Breast epithelium (tissue), 4 donors: ENCODE results near the gene B4GALT2. TPM values are rescaled to one million over a fixed set of nuclear protein-coding genes. Genes with fewer than 3 reads are reported as not detected.

Experiments used
- DNase-seq, 2 donors: peaks; one replicate each; pipeline ENCODE4 v3.0.0-alpha.2; 2019; ENCODE audit warnings: low spot score in 2 of 2
- H3K27ac ChIP-seq, 2 donors: fragments of 200-600 bp; sonication (generic) in 1 of 2; one replicate each; pipeline ENCODE4 v1.5.1; 2016 to 2019; ENCODE audit warnings: mild to moderate bottlenecking in 1 of 2
- H3K27me3 ChIP-seq, 2 donors: fragments of 200-600 bp; sonication (generic) in 1 of 2; one replicate each; pipeline versions ENCODE4 v1.5.1 to v1.6.0; 2017 to 2019; ENCODE audit warnings: control low read depth in 1 of 2, mild to moderate bottlenecking in 1 of 2
- H3K36me3 ChIP-seq: fragments of 200-600 bp; one replicate; pipeline ENCODE4 v1.5.1; 2019
- H3K4me1 ChIP-seq, 2 donors: fragments of 200-600 bp; sonication (generic); one replicate each; pipeline ENCODE4 v1.5.1; 2016 to 2019; ENCODE audit warnings: control low read depth in 1 of 2
- H3K4me3 ChIP-seq, 3 donors: fragments of 200-600 bp; sonication (generic); 1 replicate in 2 of 3; 2 replicates in 1 of 3; pipeline ENCODE4 v1.5.1; 2016 to 2019; ENCODE audit warnings: mild to moderate bottlenecking in 3 of 3, moderate library complexity in 2 of 3
- H3K9me3 ChIP-seq, 2 donors: fragments of 200-600 bp; sonication (generic) in 1 of 2; one replicate each; pipeline ENCODE4 v1.5.1; 2016 to 2019; ENCODE audit warnings: control low read depth in 1 of 2
- CTCF ChIP-seq, 3 donors: fragments of 450-650 bp; IDR thresholded peaks; one replicate each; pipeline ENCODE4 v1.5.1; 2016 to 2017; ENCODE audit warnings: antibody characterized with exemption in 3 of 3, mild to moderate bottlenecking in 3 of 3, moderate library complexity in 3 of 3
- POLR2A ChIP-seq: fragments of 450-650 bp; IDR thresholded peaks from one replicate; pipeline ENCODE4 v1.6.1; 2016; ENCODE audit warnings: antibody characterized with exemption, mild to moderate bottlenecking, moderate library complexity
- POLR2AphosphoS5 ChIP-seq, 3 donors: sonication (generic); formaldehyde crosslinking; IDR thresholded peaks; one replicate each; pipeline ENCODE4 v1.6.1; 2017; ENCODE audit warnings: antibody characterized with exemption in 3 of 3
- intact Hi-C: fragments of 100-400 bp; cut with DNase I; formaldehyde crosslinking; loops from one replicate; pipeline ENCODE4 v1.15.1; 2023; ENCODE audit warnings: low total_unique reads
- total RNA-seq, 3 donors: library from RNA; depleted of rRNA; stranded (reverse); fragments of >200 nt; gene quantifications; one replicate each; pipeline ENCODE4 v1.1.0, GENCODE V29; 2016

B4GALT2 gene
- total RNA-seq, 3 donors from 2014 or later: 19.8 to 49.9 (median 37.0) TPM

GRCh38 chr1:43952731-43953346 lies 26.2 kb upstream of the B4GALT2 start:
- Histone ChIP-seq H3K4me1 (peaks cover 5 to 6% of the 10 kb centered on the region in 2 donors), H3K27ac (no peak overlapping the region), H3K36me3 (no peaks in the 10 kb centered on the region), H3K9me3 (no peaks in the 10 kb centered on the region), H3K4me3 (no peak overlapping the region), H3K27me3 (no peaks in the 10 kb centered on the region)
- TF ChIP-seq CTCF (IDR thresholded peaks at IDR 0.05) (no peak), POLR2A (no peak), POLR2AphosphoS5 (IDR thresholded peaks at IDR 0.05) (no peak)
- no peak for DNase-seq
- intact Hi-C loops: loop anchor here (10.0 kb wide), 1 partner anchor 1108 kb away; the partner anchor contains the start of gene ZNF691

GRCh38 chr1:43953361-43953760 lies 25.6 kb upstream of the B4GALT2 start:
- peaks cover 0 to under 1% of the 10 kb centered on the region in 2 donors for H3K4me1 ChIP-seq
- no peak for TF ChIP-seq POLR2AphosphoS5 (IDR thresholded peaks at IDR 0.05)
- TF ChIP-seq POLR2A: no peak
- TF ChIP-seq CTCF (IDR thresholded peaks at IDR 0.05): no peak
- no peak for DNase-seq
- no peaks in the 10 kb centered on the region for H3K36me3 ChIP-seq
- H3K27ac ChIP-seq: no peak overlapping the region
- intact Hi-C loops: loop anchor here (10.0 kb wide), 1 partner anchor 1109 kb away; the partner anchor contains the start of gene ZNF691
- H3K27me3 ChIP-seq: no peaks in the 10 kb centered on the region
- H3K4me3 ChIP-seq: no peak overlapping the region
- no peaks in the 10 kb centered on the region for H3K9me3 ChIP-seq

- Histone ChIP-seq H3K4me3 (no peak overlapping the region), H3K27me3 (no peaks in the 10 kb centered on the region), H3K9me3 (no peaks in the 10 kb centered on the region), H3K4me1 (no peaks in the 10 kb centered on the region), H3K27ac (no peak overlapping the region), H3K36me3 (no peaks in the 10 kb centered on the region)
- TF ChIP-seq CTCF (IDR thresholded peaks at IDR 0.05): no peak
- TF ChIP-seq POLR2AphosphoS5 (IDR thresholded peaks at IDR 0.05): no peak
- no peak for TF ChIP-seq POLR2A
- intact Hi-C loops: loop anchor here (10.0 kb wide), 1 partner anchor 1109 kb away; the partner anchor contains the start of gene ZNF691
- DNase-seq: no peak
Observed at GRCh38 chr1:43954036-43954435, 25.0 kb upstream of the B4GALT2 start.

GRCh38 chr1:43956234-43956633 lies 22.8 kb upstream of the B4GALT2 start:
- intact Hi-C loops: loop anchor here (10.0 kb wide), 1 partner anchor 1111 kb away; the partner anchor contains the start of gene ZNF691
- Histone ChIP-seq H3K4me3 (no peak overlapping the region), H3K27me3 (no peaks in the 10 kb centered on the region), H3K9me3 (no peaks in the 10 kb centered on the region), H3K4me1 (no peaks in the 10 kb centered on the region), H3K27ac (no peak overlapping the region), H3K36me3 (no peaks in the 10 kb centered on the region)
- DNase-seq: no peak
- TF ChIP-seq CTCF (IDR thresholded peaks at IDR 0.05): no peak
- TF ChIP-seq POLR2A: no peak
- TF ChIP-seq POLR2AphosphoS5 (IDR thresholded peaks at IDR 0.05): no peak

- no peaks in the 10 kb centered on the region for H3K27me3 ChIP-seq
- no peaks in the 10 kb centered on the region for H3K9me3 ChIP-seq
- TF ChIP-seq POLR2A (no peak), POLR2AphosphoS5 (IDR thresholded peaks at IDR 0.05) (no peak), CTCF (IDR thresholded peaks at IDR 0.05) (no peak)
- H3K36me3 ChIP-seq: no peaks in the 10 kb centered on the region
- intact Hi-C loops: loop anchor here (10.0 kb wide), 1 partner anchor 1113 kb away; the partner anchor contains the start of gene ZNF691
- H3K27ac ChIP-seq: no peak overlapping the region
- DNase-seq: no peak
- no peak overlapping the region for H3K4me3 ChIP-seq
- no peaks in the 10 kb centered on the region for H3K4me1 ChIP-seq
Observed at GRCh38 chr1:43957407-43958040, 21.5 kb upstream of the B4GALT2 start.
